Measurements from ENCODE around the gene SPPL3.

- TF ChIP-seq CTCF (IDR thresholded peaks at IDR 0.05) (no peak), POLR2A (IDR thresholded peaks at IDR 0.05) (no peak)
These were observed 169.0 kb downstream of the SPPL3 start for GRCh38 chr12:120735181-120735580.
